SU-DHL-6 (cell line): Measurements from ENCODE around the gene TENT5A.

Experiments used
- H2AFZ ChIP-seq: fragments of 200-600 bp; sonication (generic); 2 replicates; pipeline ENCODE4 v1.6.1; 2014; ENCODE audit warnings: low read depth, mild to moderate bottlenecking, moderate library complexity, mixed read lengths, antibody characterized with exemption, low read length; ENCODE audit not compliant: severe bottlenecking
- H3F3A ChIP-seq: fragments of 200-600 bp; shearing (Covaris generic); 2 replicates; pipeline ENCODE4 v1.6.0; 2016; ENCODE audit warnings: antibody characterized with exemption, mild to moderate bottlenecking; ENCODE audit not compliant: insufficient read depth
- H3K27ac ChIP-seq: fragments of 200-600 bp; sonication (generic); 2 replicates; pipeline ENCODE4 v1.5.1; 2016; ENCODE audit warnings: low read depth, mild to moderate bottlenecking, low read length, moderate library complexity, mixed read lengths
- H3K27me3 ChIP-seq: fragments of 200-600 bp; sonication (generic), shearing (Covaris generic); 2 replicates; pipeline ENCODE4 v1.6.0; 2014; ENCODE audit warnings: mild to moderate bottlenecking, low read length
- H3K36me3 ChIP-seq: fragments of 200-600 bp; sonication (generic); 2 replicates; pipeline ENCODE4 v1.6.1; 2014; ENCODE audit warnings: mild to moderate bottlenecking, low read length, mixed read lengths
- H3K4me2 ChIP-seq: fragments of 300-600, 200-600 bp; shearing (Covaris generic), sonication (generic); 2 replicates; pipeline ENCODE4 v1.6.0; 2014; ENCODE audit warnings: low read length, low read depth, mild to moderate bottlenecking; ENCODE audit not compliant: poor library complexity, severe bottlenecking
- H3K4me3 ChIP-seq: fragments of 200-600 bp; sonication (generic); 2 replicates; pipeline ENCODE4 v1.5.1; 2014; ENCODE audit warnings: antibody characterized with exemption, low read length, mild to moderate bottlenecking, mixed read lengths; ENCODE audit not compliant: insufficient read depth, poor library complexity, severe bottlenecking
- H3K79me2 ChIP-seq: fragments of 200-600 bp; sonication (generic); 2 replicates; pipeline ENCODE4 v1.6.1; 2014; ENCODE audit warnings: mild to moderate bottlenecking, low read length, moderate library complexity; ENCODE audit not compliant: insufficient read depth
- H3K9ac ChIP-seq: fragments of 200-600 bp; sonication (generic); 2 replicates; pipeline ENCODE4 v1.7.0; 2014; ENCODE audit warnings: mild to moderate bottlenecking, low read length
- H3K9me2 ChIP-seq: fragments of 200-600 bp; sonication (generic); replicated peaks from 2 replicates; pipeline ENCODE4 v1.6.1; 2014; ENCODE audit warnings: low read length; ENCODE audit not compliant: insufficient read depth
- H3K9me3 ChIP-seq: fragments of 200-600 bp; sonication (generic); 2 replicates; pipeline ENCODE4 v1.6.1; 2014; ENCODE audit warnings: low read length, mixed read lengths; ENCODE audit not compliant: insufficient read depth
- H4K20me1 ChIP-seq: fragments of 200-600 bp; sonication (generic); 2 replicates; pipeline ENCODE4 v1.6.1; 2014; ENCODE audit warnings: low read depth, mild to moderate bottlenecking, antibody characterized with exemption, low read length, moderate library complexity, mixed read lengths
- EZH2phosphoT487 ChIP-seq: fragments of 200-600 bp; sonication (generic), shearing (Covaris generic); conservative IDR thresholded peaks from 2 replicates; pipeline ENCODE4 v1.6.1; 2018; ENCODE audit warnings: mild to moderate bottlenecking, antibody characterized with exemption, low read length, moderate library complexity, mixed read lengths
- TF ChIP-seq, protein P1 (sequence below): fragments of 200-600 bp; sonication (generic); IDR thresholded peaks from one replicate; pipeline ENCODE4 v1.5.1; 2017; ENCODE audit warnings: antibody characterized with exemption, mild to moderate bottlenecking, low read length, moderate library complexity; ENCODE audit not compliant: insufficient read depth, poor library complexity, severe bottlenecking

TENT5A gene

GRCh38 chr6:81752084-81752920 is at the start of gene TENT5A:
Gene TENT5A (minus strand): TSS chr6:81752681. CDS start chr6:81752141, 540 bp downstream.
- Histone ChIP-seq H3K4me3 (no peak within 1 kb of the TSS), H3K36me3 (no peaks in the 10 kb centered on the region), H4K20me1 (no peaks in the 10 kb centered on the region), H3K9ac (no peak within 1 kb of the TSS), H3K4me2 (no peak within 1 kb of the TSS), H3K27me3 (no peaks in the 10 kb centered on the region), H2AFZ (no peak within 1 kb of the TSS), H3K27ac (no peak within 1 kb of the TSS), H3F3A (no peaks in the 10 kb centered on the region), H3K79me2 (no peaks in the 10 kb centered on the region), H3K9me2 (no peaks in the 10 kb centered on the region), H3K9me3 (no peaks in the 10 kb centered on the region)
- no peak for TF ChIP-seq EZH2phosphoT487
- TF ChIP-seq, protein P1, sequence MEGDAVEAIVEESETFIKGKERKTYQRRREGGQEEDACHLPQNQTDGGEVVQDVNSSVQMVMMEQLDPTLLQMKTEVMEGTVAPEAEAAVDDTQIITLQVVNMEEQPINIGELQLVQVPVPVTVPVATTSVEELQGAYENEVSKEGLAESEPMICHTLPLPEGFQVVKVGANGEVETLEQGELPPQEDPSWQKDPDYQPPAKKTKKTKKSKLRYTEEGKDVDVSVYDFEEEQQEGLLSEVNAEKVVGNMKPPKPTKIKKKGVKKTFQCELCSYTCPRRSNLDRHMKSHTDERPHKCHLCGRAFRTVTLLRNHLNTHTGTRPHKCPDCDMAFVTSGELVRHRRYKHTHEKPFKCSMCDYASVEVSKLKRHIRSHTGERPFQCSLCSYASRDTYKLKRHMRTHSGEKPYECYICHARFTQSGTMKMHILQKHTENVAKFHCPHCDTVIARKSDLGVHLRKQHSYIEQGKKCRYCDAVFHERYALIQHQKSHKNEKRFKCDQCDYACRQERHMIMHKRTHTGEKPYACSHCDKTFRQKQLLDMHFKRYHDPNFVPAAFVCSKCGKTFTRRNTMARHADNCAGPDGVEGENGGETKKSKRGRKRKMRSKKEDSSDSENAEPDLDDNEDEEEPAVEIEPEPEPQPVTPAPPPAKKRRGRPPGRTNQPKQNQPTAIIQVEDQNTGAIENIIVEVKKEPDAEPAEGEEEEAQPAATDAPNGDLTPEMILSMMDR: no peak

DNA sequence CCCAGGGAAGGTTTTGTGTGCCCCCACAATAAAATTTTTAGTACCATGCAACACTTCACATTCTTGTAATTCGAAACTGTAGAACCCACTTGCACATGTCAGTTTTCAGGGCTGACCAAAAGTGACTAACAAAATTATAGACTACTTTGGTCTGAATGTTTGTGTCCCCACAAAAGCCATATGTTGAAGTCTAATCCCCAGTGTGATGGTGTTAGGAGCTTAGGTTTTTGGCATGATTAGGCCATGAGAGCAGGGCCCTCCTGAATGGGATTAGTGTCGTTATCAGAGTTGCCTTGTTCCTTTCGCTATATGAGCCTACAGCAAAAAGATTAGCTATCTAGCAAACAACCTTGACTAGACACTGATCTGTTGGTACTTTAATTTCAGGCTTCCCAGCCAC is 49.0 kb upstream of the TENT5A start:
- no peaks in the 10 kb centered on the region for H3F3A ChIP-seq
- no peaks in the 10 kb centered on the region for H4K20me1 ChIP-seq
- no peak overlapping the region for H3K4me2 ChIP-seq
- no peak overlapping the region for H3K9ac ChIP-seq
- TF ChIP-seq, protein P1: no peak
- no peak for TF ChIP-seq EZH2phosphoT487
- H3K9me3 ChIP-seq: no peaks in the 10 kb centered on the region
- no peaks in the 10 kb centered on the region for H3K36me3 ChIP-seq
- H3K79me2 ChIP-seq: no peaks in the 10 kb centered on the region
- no peak overlapping the region for H3K27ac ChIP-seq
- H2AFZ ChIP-seq: no peak overlapping the region
- H3K4me3 ChIP-seq: no peak overlapping the region
- no peaks in the 10 kb centered on the region for H3K27me3 ChIP-seq
- no peaks in the 10 kb centered on the region for H3K9me2 ChIP-seq

GRCh38 chr6:81800666-81801065 is 48.2 kb upstream of the TENT5A start:
- Histone ChIP-seq H3K4me3 (no peak overlapping the region), H3K9me3 (no peaks in the 10 kb centered on the region), H2AFZ (no peak overlapping the region), H3K9me2 (no peaks in the 10 kb centered on the region), H3K27me3 (no peaks in the 10 kb centered on the region), H3K79me2 (no peaks in the 10 kb centered on the region), H4K20me1 (no peaks in the 10 kb centered on the region), H3K4me2 (no peak overlapping the region), H3K9ac (no peak overlapping the region), H3F3A (no peaks in the 10 kb centered on the region), H3K36me3 (no peaks in the 10 kb centered on the region), H3K27ac (no peak overlapping the region)
- TF ChIP-seq, protein P1: no peak
- no peak for TF ChIP-seq EZH2phosphoT487
